Measurements from ENCODE around the gene HSPA1A.
"Not testable (repeated sequence)": the region's sequence is repeated elsewhere in the genome, so short reads cannot be mapped to it uniquely, and the experiment has no call there.

The HSPA1A gene

GRCh38 chr6:31834367-31835250, 19.3 kb downstream of the HSPA1A start:
- peak overlapping the region; percentile 78 for H3K4me3 ChIP-seq (replicated peaks; ENCODE audit: low read depth, low read length)
- no peak for TF ChIP-seq CTCF (IDR thresholded peaks at IDR 0.05; ENCODE audit: insufficient read depth, low read length, poor library complexity, severe bottlenecking)
- DNase-seq (ENCODE audit: extremely low read depth, insufficient read length) = peak; percentile 95
- peaks cover 15% of the 10 kb centered on the region for H3K36me3 ChIP-seq (ENCODE audit: control insufficient read depth, insufficient read depth, low read length)
- no peaks in the 10 kb centered on the region for H3K27me3 ChIP-seq (replicated peaks; ENCODE audit: control insufficient read depth, insufficient read depth, low read length)

DNA sequence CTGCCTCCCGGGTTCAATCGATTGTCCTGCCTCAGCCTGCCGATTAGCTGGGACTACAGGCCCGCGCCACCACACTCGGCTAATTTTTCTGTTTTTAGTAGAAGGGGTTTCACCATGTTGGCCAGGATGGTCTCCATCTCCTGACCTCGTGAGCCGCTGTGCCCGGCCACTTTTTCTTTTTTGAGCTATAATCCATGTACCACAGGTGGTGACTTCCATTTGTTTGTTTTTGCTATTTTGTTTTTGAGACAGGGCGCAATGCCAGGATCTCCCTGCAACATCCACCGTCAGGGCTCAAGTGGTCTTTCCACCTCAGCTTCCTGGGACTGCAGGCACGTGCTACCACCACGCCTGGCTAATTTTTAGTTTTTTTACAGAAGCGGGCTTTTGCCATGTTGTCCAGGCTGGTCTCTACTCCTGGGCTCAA, 20.7 kb downstream of the HSPA1A start:
- H3K4me3 ChIP-seq (replicated peaks; ENCODE audit: low read depth, low read length) = peak overlapping the region; percentile 78
- TF ChIP-seq CTCF (IDR thresholded peaks at IDR 0.05; ENCODE audit: insufficient read depth, low read length, poor library complexity, severe bottlenecking) = no peak
- peaks cover 19% of the 10 kb centered on the region for H3K36me3 ChIP-seq (ENCODE audit: control insufficient read depth, insufficient read depth, low read length)
- no peak for DNase-seq (ENCODE audit: extremely low read depth, insufficient read length)
- H3K27me3 ChIP-seq (replicated peaks; ENCODE audit: control insufficient read depth, insufficient read depth, low read length) = no peaks in the 10 kb centered on the region

- peaks cover 19% of the 10 kb centered on the region for H3K36me3 ChIP-seq (ENCODE audit: control insufficient read depth, insufficient read depth, low read length)
- peak overlapping the region; percentile 78 for H3K4me3 ChIP-seq (replicated peaks; ENCODE audit: low read depth, low read length)
- H3K27me3 ChIP-seq (replicated peaks; ENCODE audit: control insufficient read depth, insufficient read depth, low read length) = no peaks in the 10 kb centered on the region
- DNase-seq (ENCODE audit: extremely low read depth, insufficient read length) = no peak
- TF ChIP-seq CTCF (IDR thresholded peaks at IDR 0.05; ENCODE audit: insufficient read depth, low read length, poor library complexity, severe bottlenecking) = peak; percentile 3
Observed at GRCh38 chr6:31836474-31837368, 21.4 kb downstream of the HSPA1A start.

GRCh38 chr6:31837369-31838113, 22.2 kb downstream of the HSPA1A start:
- no peak for TF ChIP-seq CTCF (IDR thresholded peaks at IDR 0.05; ENCODE audit: insufficient read depth, low read length, poor library complexity, severe bottlenecking)
- Histone ChIP-seq H3K4me3 (replicated peaks; ENCODE audit: low read depth, low read length) (peak overlapping the region; percentile 78), H3K36me3 (ENCODE audit: control insufficient read depth, insufficient read depth, low read length) (peaks cover 19% of the 10 kb centered on the region), H3K27me3 (replicated peaks; ENCODE audit: control insufficient read depth, insufficient read depth, low read length) (no peaks in the 10 kb centered on the region)
- DNase-seq (ENCODE audit: extremely low read depth, insufficient read length) = no peak

DNA sequence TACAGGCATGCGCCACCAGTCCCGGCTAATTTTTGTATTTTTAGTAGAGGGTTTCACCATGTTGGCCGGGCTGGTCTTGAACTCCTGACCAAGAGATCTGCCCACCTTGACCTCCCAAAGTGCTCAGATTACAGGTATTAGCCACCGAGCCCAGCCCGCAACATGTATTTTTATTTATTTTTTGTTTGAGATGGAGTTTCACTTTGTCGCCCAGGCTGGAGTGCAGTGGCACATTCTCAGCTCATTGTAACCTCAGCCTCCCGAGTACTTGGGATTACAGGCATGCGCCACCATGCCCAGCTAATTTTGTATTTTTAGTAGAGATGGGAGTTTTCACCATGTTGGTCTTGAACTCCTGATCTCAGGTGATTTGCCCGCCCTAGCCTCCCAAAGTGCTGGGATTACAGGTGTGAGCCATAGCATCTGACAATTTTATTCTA, 22.8 kb downstream of the HSPA1A start:
- Histone ChIP-seq H3K36me3 (ENCODE audit: control insufficient read depth, insufficient read depth, low read length) (peaks cover 19% of the 10 kb centered on the region), H3K4me3 (replicated peaks; ENCODE audit: low read depth, low read length) (peak overlapping the region; percentile 78)
- H3K27me3 ChIP-seq (replicated peaks; ENCODE audit: control insufficient read depth, insufficient read depth, low read length); DNase-seq (ENCODE audit: extremely low read depth, insufficient read length): not testable (repeated sequence)
